GM19328 (cell line): ENCODE results near the gene DSE.

ENCODE experiments used
- ATAC-seq: cut with Tn5 transposase; IDR thresholded peaks from one replicate; pipeline ENCODE4 v1.9.1; 2021; ENCODE audit warnings: mild to moderate bottlenecking, moderate library complexity; ENCODE audit not compliant: unreplicated experiment

The DSE gene

GRCh38 chr6:116468293-116468692 lies 97.5 kb downstream of the DSE start:
- ATAC-seq = no peak

- ATAC-seq = no peak
Measured at GRCh38 chr6:116471531-116471930, 100.8 kb downstream of the DSE start.

GRCh38 chr6:116472706-116473105 lies 102.0 kb downstream of the DSE start:
- ATAC-seq = no peak

- no peak for ATAC-seq
Measured at GRCh38 chr6:116475141-116475540, 104.4 kb downstream of the DSE start.

GRCh38 chr6:116476002-116476678 lies 105.4 kb downstream of the DSE start:
- peak; percentile 100 for ATAC-seq

GRCh38 chr6:116482780-116483179 lies 112.0 kb downstream of the DSE start:
- no peak for ATAC-seq

GRCh38 chr6:116483616-116484015 lies 112.9 kb downstream of the DSE start:
- no peak for ATAC-seq

- ATAC-seq = no peak
Measured at GRCh38 chr6:116485559-116486184, 114.9 kb downstream of the DSE start.

- no peak for ATAC-seq
Measured at GRCh38 chr6:116491610-116492330, 121.0 kb downstream of the DSE start.

- no peak for ATAC-seq
Measured at GRCh38 chr6:116492331-116493067, 121.8 kb downstream of the DSE start.
